K562 (cell line): ENCODE data around the gene TTN. TPM values are rescaled to one million over a fixed set of nuclear protein-coding genes. Genes with fewer than 3 reads are reported as not detected.

Source experiments
- BCLAF1 ChIP-seq, 2 experiments: fragments of 450-650 bp in 1 of 2; IDR thresholded peaks; 2 replicates each; pipeline ENCODE4 v1.6.1; 2011 to 2017; ENCODE audit warnings: low read depth in 2 of 2, antibody characterized with exemption in 1 of 2, borderline replicate concordance in 1 of 2, low read length in 1 of 2, mild to moderate bottlenecking in 1 of 2, mixed read lengths in 1 of 2; ENCODE audit not compliant: control insufficient read depth in 1 of 2
- ILF3 ChIP-seq: fragments of 450-650 bp; IDR thresholded peaks from 2 replicates; pipeline ENCODE4 v1.6.1; 2018; ENCODE audit warnings: antibody characterized with exemption, mild to moderate bottlenecking, moderate library complexity, borderline replicate concordance
- MBD2 ChIP-seq: sonication (generic); IDR thresholded peaks from 2 replicates; pipeline ENCODE4 v1.6.1; 2016; ENCODE audit warnings: low read depth, borderline replicate concordance
- MGA ChIP-seq: fragments of 450-650 bp; IDR thresholded peaks from 2 replicates; pipeline ENCODE4 v1.6.1; 2016; ENCODE audit warnings: mild to moderate bottlenecking, moderate library complexity
- MYNN ChIP-seq, 2 experiments: sonication (generic); formaldehyde crosslinking in 1 of 2; IDR thresholded peaks; 2 replicates each; pipeline versions ENCODE4 v1.5.0 to v1.6.1; 2016 to 2020; ENCODE audit warnings: antibody characterized with exemption in 1 of 2, missing genetic modification reagents in 1 of 2
- SUPT5H ChIP-seq: fragments of 450-650 bp; IDR thresholded peaks from 2 replicates; pipeline ENCODE4 v1.6.1; 2016
- U2AF2 ChIP-seq: fragments of 200-400 bp; formaldehyde crosslinking; optimal IDR thresholded peaks from 2 replicates; pipeline ENCODE3; 2017; ENCODE audit warnings: low read depth, mild to moderate bottlenecking, low read length
- ZBTB7A ChIP-seq: IDR thresholded peaks from 2 replicates; pipeline ENCODE4 v1.6.1; 2011; ENCODE audit warnings: low read depth, mild to moderate bottlenecking, low read length, moderate library complexity, borderline replicate concordance; ENCODE audit not compliant: control insufficient read depth
- ZFP36 ChIP-seq: fragments of 150-350 bp; IDR thresholded peaks from 2 replicates; pipeline ENCODE4 v1.6.1; 2018; ENCODE audit warnings: low read length, low read depth; ENCODE audit not compliant: partially characterized antibody
- ZNF197 ChIP-seq: fragments of 200-800 bp; sonication (Bioruptor generic); IDR thresholded peaks from 2 replicates; pipeline ENCODE4 v1.6.1; 2016; ENCODE audit warnings: low read depth, missing genetic modification characterization, missing compliant biosample characterization
- ZNF512 ChIP-seq: IDR thresholded peaks from 2 replicates; pipeline ENCODE4 v1.6.1; 2016; ENCODE audit warnings: missing genetic modification characterization, missing compliant biosample characterization
- polyA plus RNA-seq, 8 experiments: library from polyadenylated mRNA; depleted of rRNA in 4 of 8; stranded (reverse) in 5 of 8; unstranded in 3 of 8; fragments of >200 nt; fragmentation: Nextera tagmentation in 2 of 8; fragmentation: Illumina TruSeq in 1 of 8; extraction: Ambion mirVana in 2 of 8; extraction: Trizol in 1 of 8; gene quantifications; 2 replicates each; pipeline versions ENCODE4 v1.2.1 to v1.2.3, GENCODE V29; 2011 to 2014; ENCODE audit warnings: inconsistent platforms in 1 of 8, missing spikeins in 1 of 8
- total RNA-seq, 7 experiments: library from RNA; depleted of rRNA in 6 of 7; stranded (reverse); fragments of >200 nt in 6 of 7; fragmentation: Illumina TruSeq in 2 of 7; extraction: Trizol in 2 of 7; gene quantifications; 2 replicates each; pipeline versions ENCODE4 v1.2.1 to v1.2.3, GENCODE V29; 2011 to 2021; ENCODE audit warnings: low replicate concordance in 1 of 7

TTN gene
- total and polyA plus RNA-seq, 9 of the 15 experiments (the other 6 are each of a cell fraction or from before 2014, with no cell fraction given): under 0.01 to 0.20 (median 0.04) TPM; not detected in 1

GRCh38 chr2:178479758-178480226, 327.4 kb downstream of the TTN start (continued):
- no peak for TF ChIP-seq BCLAF1 (IDR thresholded peaks at IDR 0.05; ENCODE audit: borderline replicate concordance in 1 of 2, control insufficient read depth in 1 of 2, low read depth in 2 of 2, low read length in 1 of 2)
- TF ChIP-seq ILF3: no peak
- peak; percentile 17 for TF ChIP-seq ZFP36
- 0 out of 2 replicates have a peak, but pooled peaks have one; percentile 69 for TF ChIP-seq ZNF197 (CRISPR knock-in tag)
- TF ChIP-seq U2AF2: no peak
- TF ChIP-seq ZNF512 (tag): peak; percentile 57; the same call in 1 of the 2 replicates
- TF ChIP-seq ZBTB7A: no peak
- no peak for TF ChIP-seq MGA
- TF ChIP-seq MBD2: 0 out of 2 replicates have a peak, but pooled peaks have one; percentile 3
- TF ChIP-seq SUPT5H: no peak
- peak; percentile 17; the same call in 1 of the 2 replicates for TF ChIP-seq MYNN (IDR thresholded peaks at IDR 0.05)
- no peak for TF ChIP-seq MYNN (CRISPR knock-in tag; IDR thresholded peaks at IDR 0.05)
